Liver (tissue), 9 donors: ENCODE measurements around the gene SPAG16. TPM values are rescaled to one million over a fixed set of nuclear protein-coding genes. Genes with fewer than 3 reads are reported as not detected.

Experiments used
- DNase-seq: peaks from one replicate; pipeline ENCODE4 v3.0.0-alpha.2; 2017; ENCODE audit warnings: low spot score
- H3K27ac ChIP-seq, 2 donors: one replicate each; pipeline ENCODE4 v1.7.0; 2013; ENCODE audit warnings: inconsistent platforms in 2 of 2, low read length in 2 of 2, control low read depth in 1 of 2, low read depth in 1 of 2, mild to moderate bottlenecking in 1 of 2
- H3K27me3 ChIP-seq, 4 donors: one replicate each; pipeline versions ENCODE4 v1.6.1 to v1.7.0; 2013; ENCODE audit warnings: low read length in 3 of 4, inconsistent platforms in 1 of 4, mild to moderate bottlenecking in 1 of 4, moderate library complexity in 1 of 4; ENCODE audit not compliant: control insufficient read depth in 4 of 4, insufficient read depth in 4 of 4
- H3K36me3 ChIP-seq, 4 donors: one replicate each; pipeline versions ENCODE4 v1.6.1 to v1.7.0; 2013; ENCODE audit warnings: low read length in 3 of 4, mild to moderate bottlenecking in 3 of 4, low read depth in 1 of 4, moderate library complexity in 1 of 4; ENCODE audit not compliant: control insufficient read depth in 4 of 4, insufficient read depth in 3 of 4
- H3K4me1 ChIP-seq, 4 donors: one replicate each; pipeline versions ENCODE4 v1.6.1 to v1.7.0; 2013; ENCODE audit warnings: low read length in 3 of 4, mild to moderate bottlenecking in 3 of 4, moderate library complexity in 1 of 4; ENCODE audit not compliant: control insufficient read depth in 4 of 4, insufficient read depth in 4 of 4
- H3K4me3 ChIP-seq, 3 donors: one replicate each; pipeline versions ENCODE4 v1.6.1 to v1.7.0; 2013; ENCODE audit warnings: low read length in 3 of 3, control low read depth in 1 of 3, low read depth in 1 of 3, mild to moderate bottlenecking in 1 of 3
- H3K9ac ChIP-seq, 2 donors: one replicate each; pipeline ENCODE4 v1.7.0; 2013; ENCODE audit warnings: low read length in 2 of 2, mild to moderate bottlenecking in 2 of 2, moderate library complexity in 2 of 2, control low read depth in 1 of 2, low read depth in 1 of 2
- H3K9me3 ChIP-seq, 4 donors: one replicate each; pipeline versions ENCODE4 v1.6.1 to v1.7.0; 2013; ENCODE audit warnings: low read length in 3 of 4; ENCODE audit not compliant: control insufficient read depth in 4 of 4
- CTCF ChIP-seq: fragments of 150-350 bp; IDR thresholded peaks from 2 replicates; pipeline ENCODE4 v1.5.1; 2017; ENCODE audit warnings: improper control_type of control experiment, low read depth, low read length; ENCODE audit not compliant: missing input control
- EGR1 ChIP-seq, 2 donors: IDR thresholded peaks; 2 replicates each; pipeline ENCODE4 v1.6.1; 2016 to 2018; ENCODE audit warnings: antibody characterized with exemption in 2 of 2, low read depth in 2 of 2
- FOXA1 ChIP-seq: IDR thresholded peaks from 2 replicates; pipeline ENCODE4 v1.6.1; 2016; ENCODE audit warnings: antibody characterized with exemption
- FOXA2 ChIP-seq: IDR thresholded peaks from 2 replicates; pipeline ENCODE4 v1.6.1; 2016; ENCODE audit warnings: antibody characterized with exemption
- HNF4A ChIP-seq, 2 donors: conservative IDR thresholded peaks; 2 replicates each; pipeline ENCODE4 v1.6.1; 2016; ENCODE audit warnings: antibody characterized with exemption in 2 of 2, mild to moderate bottlenecking in 2 of 2
- HNF4G ChIP-seq: IDR thresholded peaks from 2 replicates; pipeline ENCODE4 v1.6.1; 2016; ENCODE audit warnings: antibody characterized with exemption
- MAX ChIP-seq: IDR thresholded peaks from 2 replicates; pipeline ENCODE4 v1.6.1; 2016; ENCODE audit warnings: antibody characterized with exemption
- NR2F2 ChIP-seq: IDR thresholded peaks from 2 replicates; pipeline ENCODE4 v1.6.1; 2016; ENCODE audit warnings: antibody characterized with exemption
- RAD21 ChIP-seq, 2 donors: IDR thresholded peaks; 2 replicates each; pipeline ENCODE4 v1.6.1; 2016; ENCODE audit warnings: antibody characterized with exemption in 2 of 2, mild to moderate bottlenecking in 2 of 2
- RXRA ChIP-seq, 2 donors: IDR thresholded peaks; 2 replicates each; pipeline ENCODE4 v1.6.1; 2017 to 2018; ENCODE audit warnings: antibody characterized with exemption in 2 of 2, mild to moderate bottlenecking in 1 of 2
- SP1 ChIP-seq: IDR thresholded peaks from 2 replicates; pipeline ENCODE4 v1.6.1; 2018; ENCODE audit warnings: antibody characterized with exemption, mild to moderate bottlenecking
- TAF1 ChIP-seq: conservative IDR thresholded peaks from 2 replicates; pipeline ENCODE4 v1.6.1; 2016; ENCODE audit warnings: antibody characterized with exemption, mild to moderate bottlenecking
- ZBTB33 ChIP-seq: IDR thresholded peaks from 2 replicates; pipeline ENCODE4 v1.6.1; 2016; ENCODE audit warnings: antibody characterized with exemption
- WGBS: extraction: QIAGEN DNeasy Blood & Tissue Kit; methylation state at CpG from one replicate; pipeline ENCODE4 v1.1.7; 2013; 5-methylcytosine and 5-hydroxymethylcytosine counted together
- polyA plus RNA-seq, 2 donors: library from polyadenylated mRNA; stranded (reverse) in 1 of 2; unstranded in 1 of 2; fragments of 200-250 nt in 1 of 2; fragments of >200 nt in 1 of 2; fragmentation: Nextera tagmentation in 1 of 2; extraction: Ambion mirVana in 1 of 2; gene quantifications; one replicate each; pipeline versions ENCODE4 v1.2.1 to v1.2.3, GENCODE V29; 2013 to 2015
- total RNA-seq, 2 donors: library from RNA; depleted of rRNA; stranded (reverse); fragments of >200 nt; gene quantifications; one replicate each; pipeline ENCODE4 v1.2.3, GENCODE V29; 2014
- TF ChIP-seq, protein P1 (sequence below): IDR thresholded peaks from 2 replicates; pipeline ENCODE4 v1.6.1; 2016; ENCODE audit warnings: antibody characterized with exemption, mild to moderate bottlenecking
- TF ChIP-seq, protein P2 (sequence below): IDR thresholded peaks from 2 replicates; pipeline ENCODE4 v1.6.1; 2016; ENCODE audit warnings: antibody characterized with exemption
- donor health status: healthy.
- donor health status: healthy.
- donor health status: healthy.
- donor health status: healthy.
- donor health status: healthy.

The SPAG16 gene
- total and polyA plus RNA-seq, 4 donors, result 6.4 to 12.7 (median 11.4) TPM

- WGBS, result 68% methylated on average over 3 of the region's 3 CpGs
- Histone ChIP-seq H3K27me3 (no peaks in the 10 kb centered on the region), H3K27ac (no peak overlapping the region)
These were observed 735.1 kb downstream of the SPAG16 start for GRCh38 chr2:214019229-214019972.

More at GRCh38 chr2:214019229-214019972, 735.1 kb downstream of the SPAG16 start:
- H3K9me3 ChIP-seq, result no peaks in the 10 kb centered on the region
- no peak for DNase-seq
- no peak overlapping the region for H3K4me3 ChIP-seq
- no peaks in the 10 kb centered on the region for H3K36me3 ChIP-seq
- H3K9ac ChIP-seq, result no peak overlapping the region
- H3K4me1 ChIP-seq, result no peaks in the 10 kb centered on the region
- no peak for TF ChIP-seq FOXA1
- no peak for TF ChIP-seq RAD21 (IDR thresholded peaks at IDR 0.05)
- TF ChIP-seq CTCF, result no peak
- TF ChIP-seq, protein P1, sequence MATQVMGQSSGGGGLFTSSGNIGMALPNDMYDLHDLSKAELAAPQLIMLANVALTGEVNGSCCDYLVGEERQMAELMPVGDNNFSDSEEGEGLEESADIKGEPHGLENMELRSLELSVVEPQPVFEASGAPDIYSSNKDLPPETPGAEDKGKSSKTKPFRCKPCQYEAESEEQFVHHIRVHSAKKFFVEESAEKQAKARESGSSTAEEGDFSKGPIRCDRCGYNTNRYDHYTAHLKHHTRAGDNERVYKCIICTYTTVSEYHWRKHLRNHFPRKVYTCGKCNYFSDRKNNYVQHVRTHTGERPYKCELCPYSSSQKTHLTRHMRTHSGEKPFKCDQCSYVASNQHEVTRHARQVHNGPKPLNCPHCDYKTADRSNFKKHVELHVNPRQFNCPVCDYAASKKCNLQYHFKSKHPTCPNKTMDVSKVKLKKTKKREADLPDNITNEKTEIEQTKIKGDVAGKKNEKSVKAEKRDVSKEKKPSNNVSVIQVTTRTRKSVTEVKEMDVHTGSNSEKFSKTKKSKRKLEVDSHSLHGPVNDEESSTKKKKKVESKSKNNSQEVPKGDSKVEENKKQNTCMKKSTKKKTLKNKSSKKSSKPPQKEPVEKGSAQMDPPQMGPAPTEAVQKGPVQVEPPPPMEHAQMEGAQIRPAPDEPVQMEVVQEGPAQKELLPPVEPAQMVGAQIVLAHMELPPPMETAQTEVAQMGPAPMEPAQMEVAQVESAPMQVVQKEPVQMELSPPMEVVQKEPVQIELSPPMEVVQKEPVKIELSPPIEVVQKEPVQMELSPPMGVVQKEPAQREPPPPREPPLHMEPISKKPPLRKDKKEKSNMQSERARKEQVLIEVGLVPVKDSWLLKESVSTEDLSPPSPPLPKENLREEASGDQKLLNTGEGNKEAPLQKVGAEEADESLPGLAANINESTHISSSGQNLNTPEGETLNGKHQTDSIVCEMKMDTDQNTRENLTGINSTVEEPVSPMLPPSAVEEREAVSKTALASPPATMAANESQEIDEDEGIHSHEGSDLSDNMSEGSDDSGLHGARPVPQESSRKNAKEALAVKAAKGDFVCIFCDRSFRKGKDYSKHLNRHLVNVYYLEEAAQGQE, result no peak
- no peak for TF ChIP-seq NR2F2
- no peak for TF ChIP-seq ZBTB33
- TF ChIP-seq, protein P2, sequence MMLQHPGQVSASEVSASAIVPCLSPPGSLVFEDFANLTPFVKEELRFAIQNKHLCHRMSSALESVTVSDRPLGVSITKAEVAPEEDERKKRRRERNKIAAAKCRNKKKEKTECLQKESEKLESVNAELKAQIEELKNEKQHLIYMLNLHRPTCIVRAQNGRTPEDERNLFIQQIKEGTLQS, result no peak
- no peak for TF ChIP-seq RXRA (IDR thresholded peaks at IDR 0.05)
- TF ChIP-seq MAX, result no peak
- TF ChIP-seq FOXA2, result no peak
- TF ChIP-seq HNF4G, result no peak
- TF ChIP-seq HNF4A (conservative IDR thresholded peaks at IDR 0.05), result no peak
- no peak for TF ChIP-seq SP1
- no peak for TF ChIP-seq TAF1
- no peak for TF ChIP-seq EGR1 (IDR thresholded peaks at IDR 0.05; ENCODE audit: low read depth in 2 of 2)
